Hepatocyte (in vitro differentiated cells): ENCODE results near the gene TAF1. TPM values are rescaled to one million over a fixed set of nuclear protein-coding genes. Genes with fewer than 3 reads are reported as not detected.

Source experiments
- DNase-seq: peaks from one replicate; pipeline ENCODE4 v3.0.0-alpha.2; 2016; ENCODE audit warnings: low spot score
- H2AFZ ChIP-seq: fragments of 200-600 bp; sonication (generic); 2 replicates; pipeline ENCODE4 v1.6.0; 2016; ENCODE audit warnings: antibody characterized with exemption, mild to moderate bottlenecking
- H3K27ac ChIP-seq: fragments of 200-600 bp; sonication (generic); 2 replicates; pipeline ENCODE4 v1.5.1; 2016; ENCODE audit warnings: mild to moderate bottlenecking
- H3K27me3 ChIP-seq: fragments of 200-600 bp; sonication (generic); 2 replicates; pipeline ENCODE4 v1.6.1; 2016
- H3K36me3 ChIP-seq: fragments of 200-600 bp; sonication (generic); replicated peaks from 2 replicates; pipeline ENCODE4 v1.5.1; 2016; ENCODE audit warnings: low read depth; ENCODE audit not compliant: insufficient read depth
- H3K4me1 ChIP-seq: fragments of 200-600 bp; sonication (generic); 2 replicates; pipeline ENCODE4 v1.5.1; 2016; ENCODE audit warnings: mild to moderate bottlenecking, moderate library complexity; ENCODE audit not compliant: insufficient read depth
- H3K4me2 ChIP-seq: fragments of 200-600 bp; sonication (generic); 2 replicates; pipeline ENCODE4 v1.6.0; 2016
- H3K4me3 ChIP-seq: fragments of 200-600 bp; sonication (generic); 2 replicates; pipeline ENCODE4 v1.5.1; 2016; ENCODE audit warnings: mild to moderate bottlenecking
- H3K79me2 ChIP-seq: fragments of 200-600 bp; sonication (generic); 2 replicates; pipeline ENCODE4 v1.6.0; 2017; ENCODE audit warnings: mild to moderate bottlenecking
- H3K9me2 ChIP-seq: fragments of 200-600 bp; sonication (generic); replicated peaks from 2 replicates; pipeline ENCODE4 v1.6.0; 2017; ENCODE audit warnings: mild to moderate bottlenecking; ENCODE audit not compliant: insufficient read depth
- H3K9me3 ChIP-seq: fragments of 200-600 bp; sonication (generic); 2 replicates; pipeline ENCODE4 v1.5.1; 2016; ENCODE audit warnings: low read depth, mild to moderate bottlenecking
- H4K20me1 ChIP-seq: fragments of 200-600 bp; sonication (generic); 2 replicates; pipeline ENCODE4 v1.6.0; 2016; ENCODE audit warnings: mild to moderate bottlenecking; ENCODE audit not compliant: insufficient read depth, poor library complexity, severe bottlenecking
- EZH2 ChIP-seq: fragments of 200-600 bp; sonication (generic); IDR thresholded peaks from 2 replicates; pipeline ENCODE4 v1.6.1; 2016; ENCODE audit warnings: antibody characterized with exemption, mild to moderate bottlenecking, borderline replicate concordance
- EZH2phosphoT487 ChIP-seq: fragments of 200-600 bp; sonication (generic); IDR thresholded peaks from one replicate; pipeline ENCODE4 v1.6.1; 2018; ENCODE audit warnings: antibody characterized with exemption, mild to moderate bottlenecking, low read depth, moderate library complexity; ENCODE audit not compliant: unreplicated experiment, severe bottlenecking
- WGBS: methylation state at CpG from one replicate; pipeline ENCODE4 v1.1.6; 2016; ENCODE audit warnings: low lambda C conversion rate; ENCODE audit errors: missing lambda C conversion rate; 5-methylcytosine and 5-hydroxymethylcytosine counted together
- polyA plus RNA-seq: library from polyadenylated mRNA; unstranded; fragments of >200 nt; fragmentation: Nextera tagmentation; extraction: Ambion mirVana; gene quantifications from 2 replicates; pipeline ENCODE4 v1.2.1, GENCODE V29; 2016
- total RNA-seq: library from RNA; depleted of rRNA; stranded (reverse); fragments of >200 nt; gene quantifications from 2 replicates; pipeline ENCODE4 v1.2.3, GENCODE V29; 2014
- TF ChIP-seq, protein P1 (sequence below): fragments of 200-600 bp; sonication (generic); IDR thresholded peaks from 2 replicates; pipeline ENCODE4 v1.5.1; 2016; ENCODE audit warnings: antibody characterized with exemption, mild to moderate bottlenecking; ENCODE audit not compliant: poor library complexity

TAF1 gene
- total and polyA plus RNA-seq, 2 experiments from 2014 or later = 1.9 to 19.2 TPM

DNA sequence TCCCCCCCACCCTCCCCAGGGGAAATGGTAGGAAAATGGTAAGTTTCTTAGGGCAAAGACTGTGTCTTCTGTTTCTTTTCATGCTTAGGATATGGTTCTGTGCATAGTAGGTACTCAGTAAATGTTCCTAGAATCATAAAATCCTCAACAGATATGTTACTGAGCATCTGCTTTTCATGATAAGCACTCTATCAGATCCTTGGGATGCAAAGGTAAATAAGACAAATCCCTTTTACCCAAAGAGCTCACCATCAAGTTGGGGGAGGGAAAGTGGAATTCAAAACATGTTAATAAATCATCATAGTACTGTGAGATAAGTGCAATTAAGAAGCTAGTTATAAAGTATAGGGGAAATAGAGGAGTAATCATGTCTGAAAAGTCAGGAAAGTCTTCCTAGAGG lies 98.8 kb downstream of the TAF1 start:
- TF ChIP-seq, protein P1, sequence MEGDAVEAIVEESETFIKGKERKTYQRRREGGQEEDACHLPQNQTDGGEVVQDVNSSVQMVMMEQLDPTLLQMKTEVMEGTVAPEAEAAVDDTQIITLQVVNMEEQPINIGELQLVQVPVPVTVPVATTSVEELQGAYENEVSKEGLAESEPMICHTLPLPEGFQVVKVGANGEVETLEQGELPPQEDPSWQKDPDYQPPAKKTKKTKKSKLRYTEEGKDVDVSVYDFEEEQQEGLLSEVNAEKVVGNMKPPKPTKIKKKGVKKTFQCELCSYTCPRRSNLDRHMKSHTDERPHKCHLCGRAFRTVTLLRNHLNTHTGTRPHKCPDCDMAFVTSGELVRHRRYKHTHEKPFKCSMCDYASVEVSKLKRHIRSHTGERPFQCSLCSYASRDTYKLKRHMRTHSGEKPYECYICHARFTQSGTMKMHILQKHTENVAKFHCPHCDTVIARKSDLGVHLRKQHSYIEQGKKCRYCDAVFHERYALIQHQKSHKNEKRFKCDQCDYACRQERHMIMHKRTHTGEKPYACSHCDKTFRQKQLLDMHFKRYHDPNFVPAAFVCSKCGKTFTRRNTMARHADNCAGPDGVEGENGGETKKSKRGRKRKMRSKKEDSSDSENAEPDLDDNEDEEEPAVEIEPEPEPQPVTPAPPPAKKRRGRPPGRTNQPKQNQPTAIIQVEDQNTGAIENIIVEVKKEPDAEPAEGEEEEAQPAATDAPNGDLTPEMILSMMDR = no peak
- TF ChIP-seq EZH2phosphoT487 = no peak
- no peak for TF ChIP-seq EZH2
- Histone ChIP-seq H3K36me3 (no peaks in the 10 kb centered on the region), H4K20me1 (no peaks in the 10 kb centered on the region), H2AFZ (no peak overlapping the region), H3K9me2 (no peaks in the 10 kb centered on the region), H3K4me2 (no peak overlapping the region), H3K9me3 (no peaks in the 10 kb centered on the region), H3K27ac (no peak overlapping the region), H3K4me3 (no peak overlapping the region), H3K4me1 (no peaks in the 10 kb centered on the region), H3K79me2 (no peaks in the 10 kb centered on the region), H3K27me3 (no peaks in the 10 kb centered on the region)
- no peak for DNase-seq

DNA sequence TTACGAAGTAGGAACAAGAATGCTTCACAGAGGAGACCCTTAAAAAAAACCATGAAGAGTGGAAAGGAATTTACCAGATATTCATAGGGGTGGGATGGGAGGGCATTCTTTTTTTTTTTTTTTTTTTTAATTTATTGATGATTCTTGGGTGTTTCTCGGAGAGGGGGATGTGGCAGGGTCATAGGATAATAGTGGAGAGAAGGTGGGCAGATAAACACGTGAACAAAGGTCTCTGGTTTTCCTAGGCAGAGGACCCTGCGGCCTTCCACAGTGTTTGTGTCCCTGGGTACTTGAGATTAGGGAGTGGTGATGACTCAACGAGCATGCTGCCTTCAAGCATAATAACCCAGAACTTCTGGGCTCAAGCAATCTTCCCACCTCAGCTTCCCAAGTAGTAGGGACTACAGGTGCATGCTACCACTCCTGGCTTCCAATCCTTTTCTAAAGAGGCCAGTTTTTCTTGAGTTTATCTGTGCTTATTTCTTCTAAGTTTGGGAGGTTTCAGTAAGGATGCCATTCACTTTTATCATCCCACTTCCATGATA lies 100.9 kb downstream of the TAF1 start:
- DNase-seq = no peak
- Histone ChIP-seq H2AFZ (no peak overlapping the region), H3K4me3 (no peak overlapping the region), H3K36me3 (no peaks in the 10 kb centered on the region), H4K20me1 (no peaks in the 10 kb centered on the region), H3K9me3 (no peaks in the 10 kb centered on the region), H3K4me1 (no peaks in the 10 kb centered on the region), H3K27me3 (no peaks in the 10 kb centered on the region), H3K79me2 (no peaks in the 10 kb centered on the region), H3K27ac (no peak overlapping the region), H3K9me2 (no peaks in the 10 kb centered on the region), H3K4me2 (no peak overlapping the region)
- whole genome bisulfite sequencing = 64% methylated on average over 5 of the region's 5 CpGs
- no peak for TF ChIP-seq EZH2
- TF ChIP-seq, protein P1 = no peak
- TF ChIP-seq EZH2phosphoT487 = no peak

DNA sequence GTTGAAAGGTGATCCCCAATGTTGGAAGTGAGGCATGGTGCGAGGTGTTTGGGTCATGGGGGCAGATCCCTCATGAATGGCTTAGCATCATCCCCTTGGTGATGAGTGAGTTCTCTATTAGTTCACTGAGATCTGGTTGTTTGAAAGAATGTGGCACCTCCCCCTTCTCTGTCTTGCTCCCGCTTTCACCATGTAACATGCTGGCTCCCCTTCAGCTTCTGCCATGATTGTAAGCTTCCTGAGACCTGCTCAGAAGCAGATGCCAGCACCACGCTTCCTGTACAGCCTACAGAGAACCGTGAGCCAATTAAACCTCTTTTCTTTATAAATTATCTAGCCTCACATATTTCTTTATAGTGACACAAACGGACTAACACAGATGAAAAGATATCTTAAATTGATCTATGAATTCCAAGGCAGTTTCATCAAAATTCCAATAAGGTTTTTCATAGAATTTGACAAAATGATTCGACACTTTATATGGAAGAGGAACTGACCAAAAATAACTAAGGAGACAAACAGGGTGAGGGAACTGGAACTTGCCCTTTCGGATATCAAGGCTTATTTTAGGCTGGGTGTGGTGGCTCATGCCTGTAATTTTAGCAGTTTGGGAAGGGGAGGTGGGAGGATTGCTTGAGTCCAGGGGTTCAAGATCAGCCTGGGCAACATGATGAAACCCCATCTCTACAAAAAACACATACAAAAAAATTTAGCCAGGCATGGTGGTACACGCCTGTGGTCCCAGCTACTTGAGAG lies 109.8 kb downstream of the TAF1 start:
- Histone ChIP-seq H3K9me2 (no peaks in the 10 kb centered on the region), H3K4me1 (no peaks in the 10 kb centered on the region), H3K27ac (no peak overlapping the region), H3K4me3 (no peak overlapping the region), H3K79me2 (no peaks in the 10 kb centered on the region), H2AFZ (no peak overlapping the region), H4K20me1 (no peaks in the 10 kb centered on the region), H3K36me3 (no peaks in the 10 kb centered on the region), H3K9me3 (no peaks in the 10 kb centered on the region), H3K27me3 (no peaks in the 10 kb centered on the region), H3K4me2 (no peak overlapping the region)
- 70% methylated on average over 8 of the region's 8 CpGs for WGBS
- TF ChIP-seq EZH2 (no peak), EZH2phosphoT487 (no peak)
- TF ChIP-seq, protein P1 = no peak
- no peak for DNase-seq
